ENCODE measurements around the gene TPM3.

DNA sequence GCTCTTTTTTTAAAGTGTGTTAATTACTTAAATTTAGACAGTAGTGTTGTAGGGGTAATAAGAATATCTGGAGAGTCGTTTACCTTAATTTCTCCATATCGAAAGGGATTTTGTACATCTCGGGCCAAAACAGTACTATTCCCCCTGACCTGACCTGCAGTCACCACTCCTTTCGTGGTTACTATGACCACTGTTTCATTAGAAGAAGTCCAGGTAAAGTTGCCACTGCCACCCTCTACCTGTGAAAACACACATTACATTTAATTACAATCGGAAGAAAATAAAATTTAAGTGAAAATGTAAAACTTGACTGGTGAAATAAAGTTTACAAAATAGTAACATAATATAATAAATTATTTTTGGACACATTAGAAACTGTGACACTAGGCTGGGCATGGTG, 74.3 kb downstream of the TPM3 start:
- TF ChIP-seq, protein P1, sequence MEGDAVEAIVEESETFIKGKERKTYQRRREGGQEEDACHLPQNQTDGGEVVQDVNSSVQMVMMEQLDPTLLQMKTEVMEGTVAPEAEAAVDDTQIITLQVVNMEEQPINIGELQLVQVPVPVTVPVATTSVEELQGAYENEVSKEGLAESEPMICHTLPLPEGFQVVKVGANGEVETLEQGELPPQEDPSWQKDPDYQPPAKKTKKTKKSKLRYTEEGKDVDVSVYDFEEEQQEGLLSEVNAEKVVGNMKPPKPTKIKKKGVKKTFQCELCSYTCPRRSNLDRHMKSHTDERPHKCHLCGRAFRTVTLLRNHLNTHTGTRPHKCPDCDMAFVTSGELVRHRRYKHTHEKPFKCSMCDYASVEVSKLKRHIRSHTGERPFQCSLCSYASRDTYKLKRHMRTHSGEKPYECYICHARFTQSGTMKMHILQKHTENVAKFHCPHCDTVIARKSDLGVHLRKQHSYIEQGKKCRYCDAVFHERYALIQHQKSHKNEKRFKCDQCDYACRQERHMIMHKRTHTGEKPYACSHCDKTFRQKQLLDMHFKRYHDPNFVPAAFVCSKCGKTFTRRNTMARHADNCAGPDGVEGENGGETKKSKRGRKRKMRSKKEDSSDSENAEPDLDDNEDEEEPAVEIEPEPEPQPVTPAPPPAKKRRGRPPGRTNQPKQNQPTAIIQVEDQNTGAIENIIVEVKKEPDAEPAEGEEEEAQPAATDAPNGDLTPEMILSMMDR (IDR thresholded peaks at IDR 0.05; ENCODE audit: poor library complexity, severe bottlenecking), result no peak
- TF ChIP-seq EP300 (conservative IDR thresholded peaks at IDR 0.05; ENCODE audit: poor library complexity, severe bottlenecking), result no peak
- no peak for TF ChIP-seq SMC3 (conservative IDR thresholded peaks at IDR 0.05; ENCODE audit: poor library complexity)
- TF ChIP-seq POLR2AphosphoS5 (IDR thresholded peaks at IDR 0.05), result no peak
- TF ChIP-seq, protein P2, sequence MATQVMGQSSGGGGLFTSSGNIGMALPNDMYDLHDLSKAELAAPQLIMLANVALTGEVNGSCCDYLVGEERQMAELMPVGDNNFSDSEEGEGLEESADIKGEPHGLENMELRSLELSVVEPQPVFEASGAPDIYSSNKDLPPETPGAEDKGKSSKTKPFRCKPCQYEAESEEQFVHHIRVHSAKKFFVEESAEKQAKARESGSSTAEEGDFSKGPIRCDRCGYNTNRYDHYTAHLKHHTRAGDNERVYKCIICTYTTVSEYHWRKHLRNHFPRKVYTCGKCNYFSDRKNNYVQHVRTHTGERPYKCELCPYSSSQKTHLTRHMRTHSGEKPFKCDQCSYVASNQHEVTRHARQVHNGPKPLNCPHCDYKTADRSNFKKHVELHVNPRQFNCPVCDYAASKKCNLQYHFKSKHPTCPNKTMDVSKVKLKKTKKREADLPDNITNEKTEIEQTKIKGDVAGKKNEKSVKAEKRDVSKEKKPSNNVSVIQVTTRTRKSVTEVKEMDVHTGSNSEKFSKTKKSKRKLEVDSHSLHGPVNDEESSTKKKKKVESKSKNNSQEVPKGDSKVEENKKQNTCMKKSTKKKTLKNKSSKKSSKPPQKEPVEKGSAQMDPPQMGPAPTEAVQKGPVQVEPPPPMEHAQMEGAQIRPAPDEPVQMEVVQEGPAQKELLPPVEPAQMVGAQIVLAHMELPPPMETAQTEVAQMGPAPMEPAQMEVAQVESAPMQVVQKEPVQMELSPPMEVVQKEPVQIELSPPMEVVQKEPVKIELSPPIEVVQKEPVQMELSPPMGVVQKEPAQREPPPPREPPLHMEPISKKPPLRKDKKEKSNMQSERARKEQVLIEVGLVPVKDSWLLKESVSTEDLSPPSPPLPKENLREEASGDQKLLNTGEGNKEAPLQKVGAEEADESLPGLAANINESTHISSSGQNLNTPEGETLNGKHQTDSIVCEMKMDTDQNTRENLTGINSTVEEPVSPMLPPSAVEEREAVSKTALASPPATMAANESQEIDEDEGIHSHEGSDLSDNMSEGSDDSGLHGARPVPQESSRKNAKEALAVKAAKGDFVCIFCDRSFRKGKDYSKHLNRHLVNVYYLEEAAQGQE (IDR thresholded peaks at IDR 0.05; ENCODE audit: borderline replicate concordance), result no peak
- no peak for TF ChIP-seq MXI1 (conservative IDR thresholded peaks at IDR 0.05; ENCODE audit: poor library complexity, severe bottlenecking)
- no peak for TF ChIP-seq RAD21 (conservative IDR thresholded peaks at IDR 0.05)
